ENCODE data around the gene TTC33.
"Not testable (repeated sequence)": the region's sequence is repeated elsewhere in the genome, so short reads cannot be mapped to it uniquely, and the experiment has no call there.

TTC33 gene

DNA sequence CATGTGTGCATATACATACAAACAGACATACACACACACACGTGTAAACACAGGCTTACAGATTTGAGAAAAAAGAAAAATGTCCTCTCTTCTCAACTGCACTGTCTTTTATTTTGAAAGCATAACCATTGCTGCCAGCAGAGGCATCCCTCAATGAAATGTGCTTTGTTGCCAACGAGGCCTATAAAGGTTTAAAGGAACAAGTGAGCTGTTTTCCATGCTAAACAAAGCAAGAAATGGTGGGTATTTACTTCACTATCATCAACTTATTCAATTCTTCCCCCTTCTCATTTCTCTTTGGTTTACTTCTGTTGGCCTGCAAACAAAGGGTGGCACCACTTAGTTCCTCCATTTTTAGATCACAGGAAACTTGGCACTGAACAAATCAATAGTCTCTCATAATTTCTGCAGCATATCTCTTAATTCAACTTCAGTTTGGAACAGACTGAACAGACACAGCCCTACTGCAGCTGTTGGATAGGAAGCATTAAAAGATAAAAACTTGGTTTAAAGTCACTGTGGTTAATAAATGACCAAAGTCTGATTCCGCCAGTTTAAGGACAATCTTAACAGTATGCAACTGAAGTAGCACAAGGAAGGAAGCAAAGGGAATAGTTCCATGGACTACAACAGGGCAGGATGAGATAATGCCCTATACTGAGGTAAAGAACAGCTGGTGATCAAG, 21.7 kb downstream of the TTC33 start:
- DNase-seq (ENCODE audit: low spot score in 2 of 2), result no peak
- in situ Hi-C loops (cut with MboI; ENCODE audit: low sequenced_read_pairs), result no loop called here
- Histone ChIP-seq H3K27me3 (ENCODE audit: low read depth) (no peaks in the 10 kb centered on the region), H3K4me1 (no peaks in the 10 kb centered on the region), H3K9me3 (no peaks in the 10 kb centered on the region), H3K4me3 (no peak overlapping the region), H3K36me3 (replicated peaks) (no peaks in the 10 kb centered on the region)

DNA sequence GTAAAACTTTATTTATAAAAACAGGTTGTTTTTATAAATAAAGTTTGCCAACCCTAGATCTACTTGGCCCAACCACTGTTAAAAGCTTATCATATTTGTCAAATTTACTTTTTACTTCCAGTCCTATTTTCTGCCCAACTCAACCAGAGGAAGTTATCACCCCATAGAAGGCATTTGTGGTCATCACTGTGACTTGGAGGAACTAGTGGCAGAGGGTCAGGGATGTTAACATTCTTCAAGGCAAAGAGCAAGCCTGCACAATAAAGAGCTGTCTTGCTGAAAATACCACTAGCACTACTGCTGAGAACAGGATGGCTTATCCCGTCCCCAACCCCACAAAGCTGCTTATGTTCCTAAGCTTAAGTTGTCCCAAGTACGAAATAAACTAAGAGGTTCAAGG, 22.3 kb downstream of the TTC33 start:
- H3K36me3 ChIP-seq (replicated peaks), result no peaks in the 10 kb centered on the region

DNA sequence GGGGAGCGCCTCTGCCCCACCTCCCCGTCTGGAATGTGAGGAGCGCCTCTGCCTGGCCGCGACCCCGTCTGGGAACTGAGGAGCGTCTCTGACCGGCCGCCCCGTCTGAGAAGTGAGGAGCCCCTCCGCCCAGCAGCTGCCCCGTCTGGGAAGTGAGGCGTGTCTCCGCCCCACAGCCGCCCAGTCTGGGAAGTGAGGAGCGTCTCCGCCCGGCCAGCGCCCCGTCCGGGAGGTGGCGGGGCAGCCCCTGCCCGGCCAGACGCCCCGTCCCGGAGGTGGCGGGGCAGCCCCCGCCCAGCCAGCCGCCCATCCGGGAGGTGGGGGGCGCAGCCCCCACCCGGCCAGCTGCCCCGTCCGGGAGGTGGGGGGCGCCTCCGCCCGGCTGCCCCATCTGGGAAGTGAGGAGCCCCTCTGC, 33.3 kb downstream of the TTC33 start:
- H3K4me1 ChIP-seq; DNase-seq (ENCODE audit: low spot score in 2 of 2); H3K27me3 ChIP-seq (ENCODE audit: low read depth); H3K4me3 ChIP-seq; H3K36me3 ChIP-seq (replicated peaks); H3K9me3 ChIP-seq; in situ Hi-C loops (cut with MboI; ENCODE audit: low sequenced_read_pairs): not testable (repeated sequence)

More for the DNA sequence above, 22.3 kb downstream of the TTC33 start:
- no peaks in the 10 kb centered on the region for H3K4me1 ChIP-seq
- DNase-seq (ENCODE audit: low spot score in 2 of 2), result no peak
- H3K27me3 ChIP-seq (ENCODE audit: low read depth), result no peaks in the 10 kb centered on the region
- in situ Hi-C loops (cut with MboI; ENCODE audit: low sequenced_read_pairs), result no loop called here
- H3K9me3 ChIP-seq, result no peaks in the 10 kb centered on the region
- H3K4me3 ChIP-seq, result no peak overlapping the region

DNA sequence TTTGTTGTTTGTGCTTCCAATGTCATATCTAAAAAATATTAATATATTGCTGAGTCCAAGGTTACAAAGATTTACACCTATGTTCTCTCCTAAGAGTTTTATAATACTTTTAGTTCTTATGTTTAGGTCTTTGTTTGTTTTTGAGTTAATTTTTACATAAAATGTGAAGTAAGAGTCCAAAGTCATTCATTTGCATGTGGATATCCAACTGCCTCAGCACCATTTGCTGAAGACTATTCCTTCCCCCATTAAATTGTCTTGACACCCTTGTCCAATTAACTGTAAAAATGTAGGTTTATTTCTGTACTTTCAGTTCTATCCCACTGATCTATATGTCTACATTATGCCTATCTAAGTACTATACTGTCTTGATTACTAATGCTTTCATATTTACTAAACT, 35.7 kb downstream of the TTC33 start:
- Histone ChIP-seq H3K36me3 (replicated peaks) (no peaks in the 10 kb centered on the region), H3K4me1 (no peaks in the 10 kb centered on the region), H3K9me3 (no peaks in the 10 kb centered on the region), H3K27me3 (ENCODE audit: low read depth) (no peaks in the 10 kb centered on the region), H3K4me3 (no peak overlapping the region)
- in situ Hi-C loops (cut with MboI; ENCODE audit: low sequenced_read_pairs), result no loop called here
- no peak for DNase-seq (ENCODE audit: low spot score in 2 of 2)

DNA sequence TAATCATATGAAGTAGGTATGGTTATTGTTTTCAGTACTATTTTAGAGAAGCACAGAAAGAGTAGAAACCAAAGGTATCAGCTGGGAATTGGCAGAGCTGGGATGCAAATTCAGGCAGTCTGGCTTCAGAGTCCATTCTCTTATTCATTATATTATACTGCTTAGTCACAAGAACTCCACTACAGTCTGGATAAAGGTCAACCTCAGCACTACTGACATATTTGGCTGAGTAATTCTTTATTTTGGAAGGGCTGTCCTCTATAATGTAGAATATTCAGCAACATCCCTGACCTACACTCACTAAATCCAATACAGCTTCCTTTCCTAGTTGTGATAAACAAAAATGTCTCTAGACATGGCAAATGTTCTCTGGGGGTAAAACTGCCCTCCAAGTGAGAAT, 38.5 kb downstream of the TTC33 start:
- H3K36me3 ChIP-seq (replicated peaks), result no peaks in the 10 kb centered on the region
- H3K27me3 ChIP-seq (ENCODE audit: low read depth), result no peaks in the 10 kb centered on the region
- no peaks in the 10 kb centered on the region for H3K9me3 ChIP-seq
- no peak for DNase-seq (ENCODE audit: low spot score in 2 of 2)
- no peak overlapping the region for H3K4me3 ChIP-seq
- H3K4me1 ChIP-seq, result no peaks in the 10 kb centered on the region
- in situ Hi-C loops (cut with MboI; ENCODE audit: low sequenced_read_pairs), result no loop called here

DNA sequence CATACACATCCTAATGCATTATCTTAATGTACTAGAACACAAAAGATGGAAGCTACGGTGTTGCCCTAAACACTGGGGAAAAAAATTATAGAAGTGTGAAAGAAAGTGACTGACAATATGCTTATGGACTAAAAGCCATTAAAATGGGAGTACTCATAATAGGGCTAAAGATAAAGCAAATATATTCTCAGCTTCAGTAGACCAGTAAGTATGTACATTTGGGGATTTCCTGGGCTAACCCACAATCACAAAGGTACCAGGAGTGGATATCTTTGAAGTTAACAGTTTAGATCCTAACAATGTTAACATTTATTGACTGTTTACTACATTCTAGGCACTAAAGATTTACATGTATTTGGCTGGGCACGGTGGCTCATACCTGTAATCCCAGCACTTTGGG, 39.2 kb downstream of the TTC33 start:
- Histone ChIP-seq H3K4me3 (no peak overlapping the region), H3K27me3 (ENCODE audit: low read depth) (no peaks in the 10 kb centered on the region), H3K4me1 (no peaks in the 10 kb centered on the region), H3K36me3 (replicated peaks) (no peaks in the 10 kb centered on the region), H3K9me3 (no peaks in the 10 kb centered on the region)
- no peak for DNase-seq (ENCODE audit: low spot score in 2 of 2)
- in situ Hi-C loops (cut with MboI; ENCODE audit: low sequenced_read_pairs), result no loop called here

DNA sequence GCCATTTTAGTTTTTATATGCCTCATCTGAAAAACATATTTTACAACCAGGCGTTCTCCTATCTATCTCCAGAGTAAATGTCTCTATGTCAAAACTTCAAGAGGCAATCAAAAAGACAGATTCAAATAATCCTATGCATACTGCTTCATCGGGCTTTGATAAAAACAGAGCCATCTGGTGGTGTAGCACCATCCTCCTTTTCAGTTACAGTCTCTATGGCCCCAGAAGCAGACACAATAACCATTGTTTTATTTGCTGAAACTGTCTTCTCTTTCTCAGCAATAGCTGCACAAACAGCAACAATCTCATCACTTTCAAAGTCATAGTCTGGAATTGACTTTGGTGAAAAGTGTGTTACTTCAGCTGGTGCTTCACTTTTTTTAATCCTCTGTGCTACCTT, 39.8 kb downstream of the TTC33 start:
- no peaks in the 10 kb centered on the region for H3K4me1 ChIP-seq
- in situ Hi-C loops (cut with MboI; ENCODE audit: low sequenced_read_pairs), result no loop called here
- no peak for DNase-seq (ENCODE audit: low spot score in 2 of 2)
- H3K27me3 ChIP-seq (ENCODE audit: low read depth), result no peaks in the 10 kb centered on the region
- no peaks in the 10 kb centered on the region for H3K9me3 ChIP-seq
- H3K4me3 ChIP-seq, result no peak overlapping the region
- no peaks in the 10 kb centered on the region for H3K36me3 ChIP-seq (replicated peaks)

DNA sequence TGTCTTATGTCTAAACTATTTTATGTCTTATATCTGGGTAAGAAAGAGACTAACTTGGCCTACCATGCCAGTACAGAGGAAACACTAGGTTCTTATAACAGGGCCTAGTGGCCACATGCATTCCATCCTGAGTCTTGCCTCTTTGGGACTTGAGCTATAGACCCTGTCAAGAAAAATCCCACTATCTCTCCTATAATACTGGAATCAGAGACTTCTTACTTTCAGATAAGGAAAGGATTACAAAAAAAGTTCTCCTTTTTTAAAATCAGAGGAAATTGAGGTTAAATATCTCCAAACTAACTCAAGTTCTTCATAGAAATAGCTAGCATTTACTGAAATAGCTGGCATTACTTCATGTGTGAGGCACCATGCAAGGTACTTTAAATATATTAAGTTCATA, 41.8 kb downstream of the TTC33 start:
- H3K36me3 ChIP-seq (replicated peaks), result no peaks in the 10 kb centered on the region
- no peaks in the 10 kb centered on the region for H3K9me3 ChIP-seq
- no peak overlapping the region for H3K4me3 ChIP-seq
- no peaks in the 10 kb centered on the region for H3K27me3 ChIP-seq (ENCODE audit: low read depth)
- no peaks in the 10 kb centered on the region for H3K4me1 ChIP-seq
- in situ Hi-C loops (cut with MboI; ENCODE audit: low sequenced_read_pairs), result no loop called here
- no peak for DNase-seq (ENCODE audit: low spot score in 2 of 2)

DNA sequence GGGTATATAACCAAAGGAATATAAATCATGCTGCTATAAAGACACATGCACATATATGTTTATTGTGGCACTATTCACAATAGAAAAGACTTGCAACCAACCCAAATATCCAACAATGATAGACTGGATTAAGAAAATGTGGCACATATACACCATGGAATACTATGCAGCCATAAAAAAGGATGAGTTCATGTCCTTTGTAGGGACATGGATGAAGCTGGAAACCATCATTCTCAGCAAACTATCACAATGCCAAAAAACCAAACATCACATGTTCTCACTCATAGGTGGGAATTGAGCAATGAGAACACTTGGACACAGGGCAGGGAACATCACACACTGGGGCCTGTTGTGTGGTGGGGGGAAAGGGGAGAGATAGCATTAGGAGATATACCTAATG, 45.2 kb downstream of the TTC33 start:
- H3K9me3 ChIP-seq; DNase-seq (ENCODE audit: low spot score in 2 of 2); in situ Hi-C loops (cut with MboI; ENCODE audit: low sequenced_read_pairs); H3K4me3 ChIP-seq; H3K27me3 ChIP-seq (ENCODE audit: low read depth); H3K4me1 ChIP-seq; H3K36me3 ChIP-seq (replicated peaks): not testable (repeated sequence)

DNA sequence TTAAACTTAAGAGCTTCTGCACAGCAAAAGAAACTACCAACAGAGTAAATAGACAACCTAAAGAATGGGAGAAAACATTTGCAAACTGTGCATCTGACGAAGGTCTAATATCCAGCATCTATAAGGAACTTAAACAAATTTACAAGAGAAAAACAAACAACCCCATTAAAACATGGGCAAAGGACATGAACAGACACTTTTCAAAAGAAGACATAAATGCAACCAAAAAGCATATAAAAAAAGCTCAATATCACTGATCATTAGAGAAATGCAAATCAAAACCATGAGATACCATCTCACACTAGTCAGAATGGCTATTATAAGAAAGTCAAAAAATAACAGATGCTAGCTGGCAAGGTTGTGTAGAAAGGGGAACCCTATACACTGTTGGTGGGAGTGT, 50.3 kb downstream of the TTC33 start:
- H3K9me3 ChIP-seq; DNase-seq (ENCODE audit: low spot score in 2 of 2); in situ Hi-C loops (cut with MboI; ENCODE audit: low sequenced_read_pairs); H3K36me3 ChIP-seq (replicated peaks); H3K4me1 ChIP-seq; H3K4me3 ChIP-seq; H3K27me3 ChIP-seq (ENCODE audit: low read depth): not testable (repeated sequence)

DNA sequence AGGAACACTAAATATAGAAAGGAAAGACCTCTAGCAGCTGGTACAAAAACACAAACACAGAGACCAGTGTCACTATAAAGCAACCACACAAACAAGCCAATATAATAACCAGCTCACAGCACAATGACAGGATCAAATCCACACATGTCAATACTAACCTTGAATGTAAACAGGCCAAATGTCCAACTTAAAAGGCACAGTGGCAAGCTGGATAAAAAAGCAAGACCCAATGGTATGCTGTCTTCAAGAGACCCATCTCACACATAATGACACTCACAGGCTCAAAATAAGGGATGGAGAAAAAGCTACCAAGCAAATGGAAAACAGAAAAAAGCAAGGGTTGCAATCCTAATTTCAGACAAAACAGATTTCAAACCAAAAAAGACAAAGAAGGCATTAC, 53.7 kb downstream of the TTC33 start:
- H3K4me1 ChIP-seq; DNase-seq (ENCODE audit: low spot score in 2 of 2); H3K27me3 ChIP-seq (ENCODE audit: low read depth); H3K4me3 ChIP-seq; H3K9me3 ChIP-seq; H3K36me3 ChIP-seq (replicated peaks); in situ Hi-C loops (cut with MboI; ENCODE audit: low sequenced_read_pairs): not testable (repeated sequence)

DNA sequence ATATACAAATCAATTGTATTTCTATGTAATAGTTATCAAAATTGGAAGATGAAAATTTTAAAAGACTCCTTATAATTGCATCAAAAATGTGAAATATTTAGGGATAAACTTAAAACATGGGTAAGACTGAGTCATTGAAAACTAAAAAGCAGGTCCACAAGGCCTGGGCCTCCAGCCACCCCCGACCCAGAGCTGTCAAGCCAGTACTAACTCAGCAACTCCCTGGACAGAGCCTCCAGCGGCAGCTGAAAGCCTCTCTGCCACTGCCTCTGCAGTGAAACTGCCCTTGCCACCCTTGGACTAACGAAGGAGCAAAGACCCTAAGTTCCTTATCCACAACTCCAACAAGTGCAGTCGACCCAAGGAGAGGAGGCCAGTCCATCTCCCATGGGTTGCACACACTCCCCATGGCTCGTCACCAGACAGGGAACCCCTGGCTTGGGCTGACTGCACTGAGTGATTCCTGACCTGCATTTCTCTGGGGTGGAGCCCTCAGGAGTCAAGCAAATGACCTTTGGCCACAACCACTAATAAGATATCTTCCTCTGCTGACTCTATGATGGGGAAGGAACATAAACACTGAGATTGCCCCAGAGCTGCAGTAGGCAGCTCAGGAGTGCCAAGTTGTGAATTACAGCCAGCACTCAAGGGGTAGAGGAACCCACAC, 55.5 kb downstream of the TTC33 start:
- H3K36me3 ChIP-seq (replicated peaks), result no peaks in the 10 kb centered on the region
- no peaks in the 10 kb centered on the region for H3K4me1 ChIP-seq
- in situ Hi-C loops (cut with MboI; ENCODE audit: low sequenced_read_pairs), result no loop called here
- DNase-seq (ENCODE audit: low spot score in 2 of 2), result no peak
- H3K9me3 ChIP-seq, result no peaks in the 10 kb centered on the region
- H3K27me3 ChIP-seq (ENCODE audit: low read depth), result no peaks in the 10 kb centered on the region
- no peak overlapping the region for H3K4me3 ChIP-seq

DNA sequence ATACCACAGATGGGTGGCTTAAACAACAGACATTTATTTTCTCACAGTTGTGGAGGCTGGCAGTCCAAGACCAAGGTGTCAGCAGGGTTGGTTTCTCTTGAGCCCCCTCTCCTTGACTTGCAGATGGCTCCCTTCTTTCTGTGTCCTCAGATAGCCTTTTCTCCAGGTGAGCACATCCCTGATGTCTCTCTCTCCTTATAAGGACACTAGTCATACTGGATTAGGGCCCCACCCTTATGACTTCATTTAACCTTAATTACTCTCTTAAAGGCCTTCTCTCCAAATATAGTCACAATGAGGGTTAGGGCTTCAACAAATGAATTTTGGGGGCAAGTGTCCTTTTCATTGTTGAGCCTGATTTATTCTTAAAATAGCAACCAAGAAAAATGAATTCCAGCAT, 61.3 kb downstream of the TTC33 start:
- no peak for DNase-seq (ENCODE audit: low spot score in 2 of 2)
- in situ Hi-C loops (cut with MboI; ENCODE audit: low sequenced_read_pairs), result loop anchor here (25.0 kb wide), 3 partner anchors 757 to 1107 kb away; no protein-coding TSS in a partner anchor
- Histone ChIP-seq H3K4me1 (no peaks in the 10 kb centered on the region), H3K9me3 (no peaks in the 10 kb centered on the region), H3K4me3 (no peak overlapping the region), H3K27me3 (ENCODE audit: low read depth) (no peaks in the 10 kb centered on the region), H3K36me3 (replicated peaks) (no peaks in the 10 kb centered on the region)

DNA sequence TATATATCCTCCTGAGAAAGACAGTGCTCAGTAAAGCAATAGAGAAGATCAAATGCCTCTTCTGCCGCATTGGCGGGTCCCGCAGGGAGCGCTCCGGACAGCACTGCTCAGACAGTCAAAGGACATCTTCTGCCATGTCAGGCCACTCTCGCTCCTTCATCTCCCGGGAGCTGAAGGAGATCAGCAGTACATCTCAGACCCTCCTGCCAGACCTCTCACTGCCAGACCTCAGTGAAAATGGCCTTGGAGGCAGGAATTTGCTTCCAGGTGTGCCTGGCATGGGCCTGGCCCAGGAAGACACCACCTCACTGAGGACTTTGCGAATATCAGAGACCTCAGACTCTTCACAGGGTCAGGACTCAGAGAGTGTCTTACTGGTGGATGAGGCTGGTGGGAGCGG, 63.9 kb downstream of the TTC33 start:
- Histone ChIP-seq H3K9me3 (no peaks in the 10 kb centered on the region), H3K4me3 (no peak overlapping the region), H3K27me3 (ENCODE audit: low read depth) (no peaks in the 10 kb centered on the region), H3K36me3 (replicated peaks) (no peaks in the 10 kb centered on the region), H3K4me1 (peaks cover 4% of the 10 kb centered on the region; the same call in 1 of the 2 replicates)
- DNase-seq (ENCODE audit: low spot score in 2 of 2), result no peak
- in situ Hi-C loops (cut with MboI; ENCODE audit: low sequenced_read_pairs), result loop anchor here (25.0 kb wide), 3 partner anchors 755 to 1105 kb away; no protein-coding TSS in a partner anchor
